ENCODE measurements around the gene CHDH.

DNA sequence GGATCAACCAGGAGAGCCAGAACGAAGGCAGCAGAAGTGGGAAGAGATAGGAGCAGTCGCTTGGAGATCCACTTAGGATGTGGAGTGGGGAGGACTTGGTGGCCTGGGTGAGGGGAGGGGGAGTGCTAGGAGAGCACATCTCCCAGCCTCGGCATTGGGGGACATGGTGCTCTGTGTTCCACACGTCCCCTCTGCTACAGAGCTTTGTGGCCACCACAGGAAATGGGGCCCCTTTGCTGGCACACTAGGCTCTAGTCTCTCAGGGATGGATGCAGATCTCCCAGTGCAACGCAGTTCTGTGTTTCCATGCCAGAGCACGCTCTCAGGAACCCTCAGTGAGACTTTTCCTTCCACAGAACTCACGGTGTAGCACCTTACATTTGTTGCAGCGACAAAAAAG is 68.8 kb downstream of the CHDH start:
- TF ChIP-seq, protein P1, sequence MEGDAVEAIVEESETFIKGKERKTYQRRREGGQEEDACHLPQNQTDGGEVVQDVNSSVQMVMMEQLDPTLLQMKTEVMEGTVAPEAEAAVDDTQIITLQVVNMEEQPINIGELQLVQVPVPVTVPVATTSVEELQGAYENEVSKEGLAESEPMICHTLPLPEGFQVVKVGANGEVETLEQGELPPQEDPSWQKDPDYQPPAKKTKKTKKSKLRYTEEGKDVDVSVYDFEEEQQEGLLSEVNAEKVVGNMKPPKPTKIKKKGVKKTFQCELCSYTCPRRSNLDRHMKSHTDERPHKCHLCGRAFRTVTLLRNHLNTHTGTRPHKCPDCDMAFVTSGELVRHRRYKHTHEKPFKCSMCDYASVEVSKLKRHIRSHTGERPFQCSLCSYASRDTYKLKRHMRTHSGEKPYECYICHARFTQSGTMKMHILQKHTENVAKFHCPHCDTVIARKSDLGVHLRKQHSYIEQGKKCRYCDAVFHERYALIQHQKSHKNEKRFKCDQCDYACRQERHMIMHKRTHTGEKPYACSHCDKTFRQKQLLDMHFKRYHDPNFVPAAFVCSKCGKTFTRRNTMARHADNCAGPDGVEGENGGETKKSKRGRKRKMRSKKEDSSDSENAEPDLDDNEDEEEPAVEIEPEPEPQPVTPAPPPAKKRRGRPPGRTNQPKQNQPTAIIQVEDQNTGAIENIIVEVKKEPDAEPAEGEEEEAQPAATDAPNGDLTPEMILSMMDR (IDR thresholded peaks at IDR 0.05), result no peak
- no peak for TF ChIP-seq POLR2A (IDR thresholded peaks at IDR 0.05)

All from heart left ventricle (tissue), 13 donors.